ENCODE measurements around the gene SPTBN5.
A peak's percentile ranks its signal among the peaks of the same experiment; 100 is the strongest.

SPTBN5 gene

GRCh38 chr15:41865490-41866055 lies 28.3 kb downstream of the SPTBN5 start:
- no peak for DNase-seq

GRCh38 chr15:41862515-41863116 lies 31.2 kb downstream of the SPTBN5 start:
- peak; percentile 34 for DNase-seq

GRCh38 chr15:41861736-41862356 lies 32.0 kb downstream of the SPTBN5 start:
- peak; percentile 39 for DNase-seq

GRCh38 chr15:41860049-41860828 lies 33.6 kb downstream of the SPTBN5 start:
- no peak for DNase-seq

GRCh38 chr15:41858756-41859155 lies 35.1 kb downstream of the SPTBN5 start:
- no peak for DNase-seq

- DNase-seq = no peak
Observed at GRCh38 chr15:41857316-41857715, 36.5 kb downstream of the SPTBN5 start.

GRCh38 chr15:41856716-41857115 lies 37.1 kb downstream of the SPTBN5 start:
- DNase-seq = no peak

GRCh38 chr15:41856262-41856661 lies 37.6 kb downstream of the SPTBN5 start:
- DNase-seq = no peak

- no peak for DNase-seq
Observed at GRCh38 chr15:41855261-41855961, 38.4 kb downstream of the SPTBN5 start.

- DNase-seq = no peak
Observed at GRCh38 chr15:41854443-41854842, 39.4 kb downstream of the SPTBN5 start.

- DNase-seq = no peak
Observed at GRCh38 chr15:41853831-41854230, 40.0 kb downstream of the SPTBN5 start.

GRCh38 chr15:41852736-41853590 lies 40.9 kb downstream of the SPTBN5 start:
- no peak for DNase-seq

- DNase-seq = no peak
Observed at GRCh38 chr15:41851755-41852370, 42.0 kb downstream of the SPTBN5 start.

- no peak for DNase-seq
Observed at GRCh38 chr15:41851167-41851523, 42.7 kb downstream of the SPTBN5 start.

- no peak for DNase-seq
Observed at GRCh38 chr15:41850482-41851166, 43.2 kb downstream of the SPTBN5 start.

GRCh38 chr15:41849861-41850260 lies 44.0 kb downstream of the SPTBN5 start:
- DNase-seq = no peak

GRCh38 chr15:41849204-41849603 lies 44.6 kb downstream of the SPTBN5 start:
- DNase-seq = no peak

GRCh38 chr15:41848631-41849030 lies 45.2 kb downstream of the SPTBN5 start:
- no peak for DNase-seq

- no peak for DNase-seq
Observed at GRCh38 chr15:41847981-41848380, 45.9 kb downstream of the SPTBN5 start.

- DNase-seq = no peak
Observed at GRCh38 chr15:41847206-41847605, 46.6 kb downstream of the SPTBN5 start.

GRCh38 chr15:41844814-41845213 lies 49.0 kb downstream of the SPTBN5 start:
- no peak for DNase-seq
